Smooth muscle cell (in vitro differentiated cells): Measurements from ENCODE around the gene SLC22A23. TPM values are rescaled to one million over a fixed set of nuclear protein-coding genes. Genes with fewer than 3 reads are reported as not detected.
A peak's percentile ranks its signal among the peaks of the same experiment; 100 is the strongest.

Source experiments
- DNase-seq: peaks from one replicate; lab custom pipeline; 2025; ENCODE audit not compliant: unreplicated experiment; lab: John Stamatoyannopoulos, UW
- H2AFZ ChIP-seq: fragments of 200-600 bp; sonication (generic); 2 replicates; pipeline ENCODE4 v1.6.0; 2016; ENCODE audit warnings: antibody characterized with exemption, low read depth, mild to moderate bottlenecking
- H3F3A ChIP-seq: fragments of 200-600 bp; sonication (generic); 2 replicates; pipeline ENCODE4 v1.6.0; 2017; ENCODE audit warnings: antibody characterized with exemption, low read depth
- H3K27ac ChIP-seq: fragments of 200-600 bp; sonication (generic); 2 replicates; pipeline ENCODE4 v1.5.1; 2016; ENCODE audit warnings: low read depth, mild to moderate bottlenecking
- H3K27me3 ChIP-seq: fragments of 200-600 bp; sonication (generic); 2 replicates; pipeline ENCODE4 v1.6.1; 2016; ENCODE audit warnings: low read depth, mild to moderate bottlenecking
- H3K36me3 ChIP-seq: fragments of 200-600 bp; sonication (generic); 2 replicates; pipeline ENCODE4 v1.5.1; 2016; ENCODE audit warnings: low read depth
- H3K4me1 ChIP-seq: fragments of 200-600 bp; sonication (generic); 2 replicates; pipeline ENCODE4 v1.5.1; 2016; ENCODE audit warnings: low read depth
- H3K4me2 ChIP-seq: fragments of 200-600 bp; sonication (generic); 2 replicates; pipeline ENCODE4 v1.6.0; 2016; ENCODE audit warnings: mild to moderate bottlenecking
- H3K4me3 ChIP-seq: fragments of 200-600 bp; sonication (generic); 2 replicates; pipeline ENCODE4 v1.5.1; 2016; ENCODE audit warnings: mild to moderate bottlenecking
- H3K79me2 ChIP-seq: fragments of 200-600 bp; sonication (generic); 2 replicates; pipeline ENCODE4 v1.6.0; 2016; ENCODE audit warnings: low read depth, mild to moderate bottlenecking
- H3K9ac ChIP-seq: fragments of 200-600 bp; sonication (generic); 2 replicates; pipeline ENCODE4 v1.6.0; 2016; ENCODE audit warnings: low read depth
- H3K9me3 ChIP-seq: fragments of 200-600 bp; sonication (generic); replicated peaks from 2 replicates; pipeline ENCODE4 v1.5.1; 2016; ENCODE audit warnings: low read depth
- H4K20me1 ChIP-seq: fragments of 200-600 bp; sonication (generic); 2 replicates; pipeline ENCODE4 v1.6.0; 2016; ENCODE audit warnings: low read depth
- CTCF ChIP-seq: fragments of 200-600 bp; sonication (generic); IDR thresholded peaks from 2 replicates; pipeline ENCODE4 v1.5.1; 2017; ENCODE audit warnings: borderline replicate concordance, mild to moderate bottlenecking, antibody characterized with exemption; ENCODE audit not compliant: insufficient read depth, poor library complexity, severe bottlenecking
- WGBS: methylation state at CpG from one replicate; pipeline ENCODE4 v1.1.7; 2016; ENCODE audit warnings: low lambda C conversion rate; 5-methylcytosine and 5-hydroxymethylcytosine counted together
- polyA plus RNA-seq: library from polyadenylated mRNA; unstranded; fragments of >200 nt; fragmentation: Nextera tagmentation; extraction: Ambion mirVana; gene quantifications from 2 replicates; pipeline ENCODE4 v1.2.1, GENCODE V29; 2016
- total RNA-seq: library from RNA; depleted of rRNA; stranded (reverse); fragments of >200 nt; gene quantifications from 2 replicates; pipeline ENCODE4 v1.2.3, GENCODE V29; 2014

The SLC22A23 gene
- total and polyA plus RNA-seq, 2 experiments from 2014 or later: 1.6 to 3.8 TPM

- H3K79me2 ChIP-seq: no peaks in the 10 kb centered on the region
- H3K4me2 ChIP-seq: peak overlapping the region; percentile 95
- no peak overlapping the region for H3K9ac ChIP-seq
- 19% methylated on average over 23 of the region's 23 CpGs for WGBS
- H2AFZ ChIP-seq: peak overlapping the region; percentile 94
- no peak for TF ChIP-seq CTCF
- peak overlapping the region; percentile 80 for H3K4me3 ChIP-seq
- H3F3A ChIP-seq: peaks cover 13% of the 10 kb centered on the region
- H3K36me3 ChIP-seq: no peaks in the 10 kb centered on the region
- no peaks in the 10 kb centered on the region for H4K20me1 ChIP-seq
- no peak overlapping the region for H3K27ac ChIP-seq
- no peak for DNase-seq
- peaks cover 50% of the 10 kb centered on the region for H3K27me3 ChIP-seq
- H3K9me3 ChIP-seq: no peaks in the 10 kb centered on the region
- peaks cover 27% of the 10 kb centered on the region for H3K4me1 ChIP-seq
These were observed 224.6 kb downstream of the SLC22A23 start for GRCh38 chr6:3232017-3232945.

- Histone ChIP-seq H3K36me3 (no peaks in the 10 kb centered on the region), H3K79me2 (no peaks in the 10 kb centered on the region), H3K9ac (peak overlapping the region; percentile 65), H3K4me2 (peak overlapping the region; percentile 95), H3K27me3 (peaks cover 51% of the 10 kb centered on the region), H3K9me3 (no peaks in the 10 kb centered on the region), H3K27ac (no peak overlapping the region), H2AFZ (peak overlapping the region; percentile 94), H3K4me1 (peaks cover 27% of the 10 kb centered on the region), H4K20me1 (no peaks in the 10 kb centered on the region), H3F3A (peaks cover 13% of the 10 kb centered on the region), H3K4me3 (peak overlapping the region; percentile 80)
- 1% methylated on average over 46 of the region's 47 CpGs for WGBS
- TF ChIP-seq CTCF: no peak
- DNase-seq: no peak
These were observed 225.4 kb downstream of the SLC22A23 start for GRCh38 chr6:3231247-3232016.

GRCh38 chr6:3230900-3231246, 226.0 kb downstream of the SLC22A23 start:
- Histone ChIP-seq H3K27me3 (peaks cover 51% of the 10 kb centered on the region), H3K4me3 (peak overlapping the region; percentile 80), H3K36me3 (no peaks in the 10 kb centered on the region), H3K79me2 (no peaks in the 10 kb centered on the region), H3K27ac (no peak overlapping the region), H3K9ac (peak overlapping the region; percentile 65), H4K20me1 (peaks cover 5% of the 10 kb centered on the region), H3K4me2 (peak overlapping the region; percentile 95), H3K9me3 (no peaks in the 10 kb centered on the region), H3F3A (peaks cover 13% of the 10 kb centered on the region), H2AFZ (peak overlapping the region; percentile 94), H3K4me1 (peaks cover 30% of the 10 kb centered on the region)
- no peak for TF ChIP-seq CTCF
- no peak for DNase-seq
- WGBS: 4% methylated on average over 11 of the region's 11 CpGs
